Measurements from ENCODE around the gene CAPN5.

CAPN5 gene

DNA sequence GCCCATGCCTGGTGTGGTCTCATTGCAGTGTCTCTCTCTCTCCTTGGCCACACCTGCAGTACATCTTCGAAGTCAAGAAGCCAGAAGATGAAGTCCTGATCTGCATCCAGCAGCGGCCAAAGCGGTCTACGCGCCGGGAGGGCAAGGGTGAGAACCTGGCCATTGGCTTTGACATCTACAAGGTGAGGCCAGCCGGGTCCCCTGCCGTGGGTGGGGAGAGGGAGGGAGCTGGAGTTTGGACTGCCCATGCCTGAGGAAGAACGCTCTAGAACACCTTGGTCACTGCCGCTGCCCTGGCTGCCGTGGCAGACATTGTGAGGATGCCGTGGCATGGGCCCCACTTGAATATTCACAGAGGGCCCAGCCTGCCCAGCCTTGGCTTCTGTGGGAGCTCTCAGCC lies 52.2 kb downstream of the CAPN5 start:
- TF ChIP-seq, protein P1, sequence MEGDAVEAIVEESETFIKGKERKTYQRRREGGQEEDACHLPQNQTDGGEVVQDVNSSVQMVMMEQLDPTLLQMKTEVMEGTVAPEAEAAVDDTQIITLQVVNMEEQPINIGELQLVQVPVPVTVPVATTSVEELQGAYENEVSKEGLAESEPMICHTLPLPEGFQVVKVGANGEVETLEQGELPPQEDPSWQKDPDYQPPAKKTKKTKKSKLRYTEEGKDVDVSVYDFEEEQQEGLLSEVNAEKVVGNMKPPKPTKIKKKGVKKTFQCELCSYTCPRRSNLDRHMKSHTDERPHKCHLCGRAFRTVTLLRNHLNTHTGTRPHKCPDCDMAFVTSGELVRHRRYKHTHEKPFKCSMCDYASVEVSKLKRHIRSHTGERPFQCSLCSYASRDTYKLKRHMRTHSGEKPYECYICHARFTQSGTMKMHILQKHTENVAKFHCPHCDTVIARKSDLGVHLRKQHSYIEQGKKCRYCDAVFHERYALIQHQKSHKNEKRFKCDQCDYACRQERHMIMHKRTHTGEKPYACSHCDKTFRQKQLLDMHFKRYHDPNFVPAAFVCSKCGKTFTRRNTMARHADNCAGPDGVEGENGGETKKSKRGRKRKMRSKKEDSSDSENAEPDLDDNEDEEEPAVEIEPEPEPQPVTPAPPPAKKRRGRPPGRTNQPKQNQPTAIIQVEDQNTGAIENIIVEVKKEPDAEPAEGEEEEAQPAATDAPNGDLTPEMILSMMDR (conservative IDR thresholded peaks at IDR 0.05; ENCODE audit: low read depth, low read length), result no peak
- H3K4me3 ChIP-seq (ENCODE audit: low read length), result no peak overlapping the region
- no peak for DNase-seq (ENCODE audit: low read depth)

DNA sequence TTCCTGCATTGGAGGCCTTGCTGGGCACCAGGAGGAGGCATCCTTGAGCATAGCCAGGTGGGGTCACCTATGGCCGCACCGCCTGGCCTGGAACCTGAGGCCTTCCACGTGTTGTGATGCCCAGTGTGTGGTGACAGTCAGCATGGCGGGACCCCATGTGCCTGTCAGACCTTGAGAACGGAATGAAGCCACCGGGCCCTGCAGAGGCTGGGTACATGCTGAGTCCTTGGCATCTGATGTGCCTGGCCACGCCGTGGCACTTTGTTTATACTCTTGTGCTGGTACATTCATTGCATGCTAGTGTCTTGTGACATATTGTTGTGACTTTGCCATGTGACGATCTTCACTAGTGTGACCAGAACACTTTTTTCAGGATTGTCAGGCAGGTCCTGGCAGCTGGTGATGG lies 52.8 kb downstream of the CAPN5 start:
- no peak for DNase-seq (ENCODE audit: low read depth)
- no peak overlapping the region for H3K4me3 ChIP-seq (ENCODE audit: low read length)
- TF ChIP-seq, protein P1 (conservative IDR thresholded peaks at IDR 0.05; ENCODE audit: low read depth, low read length), result no peak

DNA sequence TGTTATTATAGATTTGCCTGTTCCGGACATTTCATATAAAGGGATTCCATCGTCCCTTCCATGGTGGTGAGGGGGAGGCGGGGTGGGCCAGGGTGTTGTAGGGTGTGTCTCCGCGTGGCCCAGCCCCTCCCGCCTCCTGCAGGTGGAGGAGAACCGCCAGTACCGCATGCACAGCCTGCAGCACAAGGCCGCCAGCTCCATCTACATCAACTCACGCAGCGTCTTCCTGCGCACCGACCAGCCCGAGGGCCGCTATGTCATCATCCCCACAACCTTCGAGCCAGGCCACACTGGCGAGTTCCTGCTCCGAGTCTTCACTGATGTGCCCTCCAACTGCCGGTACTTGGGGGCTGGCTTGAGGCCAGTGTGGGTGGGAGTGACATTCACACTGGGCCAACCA lies 53.8 kb downstream of the CAPN5 start:
- H3K4me3 ChIP-seq (ENCODE audit: low read length), result no peak overlapping the region
- TF ChIP-seq, protein P1 (conservative IDR thresholded peaks at IDR 0.05; ENCODE audit: low read depth, low read length), result no peak
- no peak for DNase-seq (ENCODE audit: low read depth)

DNA sequence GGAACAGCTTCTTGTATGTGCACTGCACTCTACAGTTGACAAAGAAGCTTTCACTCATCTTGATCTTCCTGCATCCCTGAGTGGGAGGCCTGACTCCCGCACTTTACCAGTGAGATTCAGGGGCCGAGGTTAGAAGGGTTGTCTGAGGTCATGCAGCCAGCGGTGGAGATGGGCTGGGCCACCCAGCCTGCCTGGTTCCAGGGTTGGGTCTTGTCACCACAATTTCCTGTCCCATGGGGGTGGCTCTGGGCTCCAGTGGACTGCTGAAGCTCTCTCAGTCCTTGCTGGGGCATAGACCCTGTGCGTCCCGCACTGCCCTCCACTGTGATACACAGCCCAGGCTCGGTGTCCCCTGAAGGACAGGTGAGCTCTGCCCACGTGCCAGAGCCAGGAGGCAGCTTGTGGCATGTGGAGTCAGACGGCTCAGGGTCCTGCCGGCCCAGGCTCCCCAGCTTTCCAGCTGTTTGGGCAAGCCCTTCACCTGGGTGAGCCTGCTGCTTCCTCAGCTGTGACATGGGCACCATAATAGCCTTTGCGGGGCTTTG lies 54.4 kb downstream of the CAPN5 start:
- no peak overlapping the region for H3K4me3 ChIP-seq (ENCODE audit: low read length)
- no peak for DNase-seq (ENCODE audit: low read depth)
- TF ChIP-seq, protein P1 (conservative IDR thresholded peaks at IDR 0.05; ENCODE audit: low read depth, low read length), result no peak

DNA sequence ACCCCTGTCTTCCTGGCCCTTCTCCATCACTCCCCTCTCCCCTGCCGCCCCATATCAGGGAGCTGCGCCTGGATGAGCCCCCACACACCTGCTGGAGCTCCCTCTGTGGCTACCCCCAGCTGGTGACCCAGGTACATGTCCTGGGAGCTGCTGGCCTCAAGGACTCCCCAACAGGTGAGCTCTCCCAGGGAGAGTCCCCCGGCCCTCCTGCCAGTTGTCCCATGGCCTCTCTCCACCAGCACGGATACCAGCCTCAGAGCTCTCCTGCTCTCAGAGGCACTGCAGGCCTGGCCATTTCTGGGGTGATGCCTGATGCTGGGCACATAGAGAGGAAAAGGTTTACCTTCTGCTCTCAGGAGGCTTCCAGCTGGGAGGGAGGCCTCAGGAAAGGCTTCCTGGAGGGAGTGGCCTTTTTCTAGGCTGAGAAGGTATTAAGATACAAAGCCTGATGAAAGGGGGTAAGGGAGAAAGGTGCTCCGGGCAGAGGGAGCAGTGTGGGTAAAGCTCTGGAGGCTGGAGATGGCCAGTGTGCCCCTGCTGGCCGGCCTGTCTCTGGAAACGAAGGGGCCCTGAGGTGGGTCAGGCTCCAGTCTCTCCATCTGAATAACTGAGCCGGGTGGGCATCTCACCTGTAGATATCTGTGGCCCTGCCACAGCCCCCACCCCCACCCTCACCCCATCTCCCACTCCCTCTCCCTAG lies 55.3 kb downstream of the CAPN5 start:
- TF ChIP-seq, protein P1 (conservative IDR thresholded peaks at IDR 0.05; ENCODE audit: low read depth, low read length), result no peak
- no peak for DNase-seq (ENCODE audit: low read depth)
- H3K4me3 ChIP-seq (ENCODE audit: low read length), result no peak overlapping the region

DNA sequence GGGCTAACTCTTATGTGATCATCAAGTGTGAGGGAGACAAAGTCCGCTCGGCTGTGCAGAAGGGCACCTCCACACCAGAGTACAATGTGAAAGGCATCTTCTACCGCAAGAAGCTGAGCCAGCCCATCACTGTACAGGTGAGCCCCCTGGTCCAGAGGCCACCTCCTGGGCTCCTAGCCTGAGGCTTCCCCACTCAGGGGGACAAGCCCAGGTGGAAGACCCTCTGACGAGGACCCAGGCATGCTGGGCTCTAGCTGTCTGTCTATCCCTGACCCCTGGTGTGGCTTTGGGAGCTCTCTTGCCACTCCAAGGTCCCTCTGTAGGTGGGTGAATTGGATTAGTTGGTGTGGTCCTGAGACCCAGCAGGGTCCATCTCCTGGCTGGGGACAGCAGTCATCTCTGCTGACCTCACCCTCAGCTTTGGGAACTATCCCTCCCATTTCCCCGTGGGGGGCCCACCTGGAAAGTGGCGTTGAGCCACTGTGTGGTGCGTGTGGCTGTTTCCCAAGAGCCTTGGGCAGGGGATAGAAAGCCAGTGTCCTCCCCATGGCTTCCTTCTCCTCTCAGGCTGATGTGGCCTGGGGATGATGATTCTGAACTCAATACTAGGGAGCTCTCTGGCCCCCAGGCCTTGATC lies 55.9 kb downstream of the CAPN5 start:
- TF ChIP-seq, protein P1 (conservative IDR thresholded peaks at IDR 0.05; ENCODE audit: low read depth, low read length), result no peak
- no peak for DNase-seq (ENCODE audit: low read depth)
- H3K4me3 ChIP-seq (ENCODE audit: low read length), result no peak overlapping the region

DNA sequence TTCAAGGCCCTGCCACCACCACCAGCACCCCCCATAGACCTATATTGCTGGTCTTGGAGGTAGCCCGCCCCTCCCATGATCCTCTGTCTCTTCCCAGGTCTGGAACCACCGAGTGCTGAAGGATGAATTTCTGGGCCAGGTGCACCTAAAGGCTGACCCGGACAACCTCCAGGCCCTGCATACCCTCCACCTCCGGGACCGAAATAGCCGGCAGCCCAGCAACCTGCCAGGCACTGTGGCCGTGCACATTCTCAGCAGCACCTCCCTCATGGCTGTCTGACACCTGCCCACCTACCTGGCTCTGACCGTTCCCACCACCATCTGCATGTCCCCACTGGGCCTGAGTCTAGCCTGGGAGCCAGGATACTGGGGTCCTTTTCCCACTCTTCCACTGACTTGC lies 56.8 kb downstream of the CAPN5 start:
- TF ChIP-seq, protein P1 (conservative IDR thresholded peaks at IDR 0.05; ENCODE audit: low read depth, low read length), result no peak
- H3K4me3 ChIP-seq (ENCODE audit: low read length), result no peak overlapping the region
- no peak for DNase-seq (ENCODE audit: low read depth)
